ENCODE data around the gene PSENEN. TPM values are rescaled to one million over a fixed set of nuclear protein-coding genes. Genes with fewer than 3 reads are reported as not detected.

The PSENEN gene
- total RNA-seq, 1 experiment from 2014 or later, result 42.9 TPM

- TF ChIP-seq CTCF (conservative IDR thresholded peaks at IDR 0.05; ENCODE audit: low read depth, low read length) (no peak), EZH2phosphoT487 (IDR thresholded peaks at IDR 0.05; ENCODE audit: borderline replicate concordance, low read length) (no peak), EZH2 (IDR thresholded peaks at IDR 0.05; ENCODE audit: low read length, unreplicated experiment) (no peak)
- no peak overlapping the region for H2AFZ ChIP-seq (ENCODE audit: low read length)
- H3K27me3 ChIP-seq (ENCODE audit: low read length), result no peaks in the 10 kb centered on the region
- CTCF ChIA-PET, result no interaction called here
- no peaks in the 10 kb centered on the region for H3K9me2 ChIP-seq (replicated peaks; ENCODE audit: low read length)
- no peak overlapping the region for H3K4me3 ChIP-seq (ENCODE audit: low read length)
- POLR2A ChIA-PET (ENCODE audit: unreplicated experiment), result no interaction called here
- BruUV-seq (replicated peaks), result no TSS peak
- H3K79me2 ChIP-seq (ENCODE audit: low read length), result no peaks in the 10 kb centered on the region
- H3K9ac ChIP-seq (ENCODE audit: low read length), result no peak overlapping the region
- ATAC-seq (no peak), DNase-seq (no peak)
- H3K9me3 ChIP-seq (ENCODE audit: low read length), result no peaks in the 10 kb centered on the region
- no peak overlapping the region for H3K27ac ChIP-seq (ENCODE audit: low read length)
- no peaks in the 10 kb centered on the region for H3K36me3 ChIP-seq (ENCODE audit: low read depth, low read length)
- intact Hi-C loops (cut with micrococcal nuclease), result no loop called here
- H3F3A ChIP-seq (ENCODE audit: low read length, unreplicated experiment), result no peaks in the 10 kb centered on the region
- H3K4me2 ChIP-seq (ENCODE audit: low read length), result no peak overlapping the region
- peaks cover 7% of the 10 kb centered on the region for H3K4me1 ChIP-seq (ENCODE audit: insufficient read depth, low read length)
- no peaks in the 10 kb centered on the region for H4K20me1 ChIP-seq (ENCODE audit: low read length)
These were observed 27.8 kb downstream of the PSENEN start for GRCh38 chr19:35773020-35773806.

- intact Hi-C loops (cut with micrococcal nuclease), result loop anchor here (2.0 kb wide), 1 partner anchor 34 kb away; no protein-coding TSS in a partner anchor
- POLR2A ChIA-PET (ENCODE audit: unreplicated experiment), result no interaction called here
- TF ChIP-seq CTCF (conservative IDR thresholded peaks at IDR 0.05; ENCODE audit: low read depth, low read length), result no peak
- no peak for TF ChIP-seq EZH2 (IDR thresholded peaks at IDR 0.05; ENCODE audit: low read length, unreplicated experiment)
- no peak for TF ChIP-seq EZH2phosphoT487 (IDR thresholded peaks at IDR 0.05; ENCODE audit: borderline replicate concordance, low read length)
These were observed 29.0 kb downstream of the PSENEN start for GRCh38 chr19:35774274-35775045.

GRCh38 chr19:35775046-35775297 lies 29.5 kb downstream of the PSENEN start:
- H3K4me1 ChIP-seq (ENCODE audit: insufficient read depth, low read length), result peaks cover 7% of the 10 kb centered on the region
- no peak overlapping the region for H3K27ac ChIP-seq (ENCODE audit: low read length)
- H3K9me2 ChIP-seq (replicated peaks; ENCODE audit: low read length), result no peaks in the 10 kb centered on the region
- no peaks in the 10 kb centered on the region for H3K27me3 ChIP-seq (ENCODE audit: low read length)
- peak overlapping the region; percentile 65 for H2AFZ ChIP-seq (ENCODE audit: low read length)
- intact Hi-C loops (cut with micrococcal nuclease), result loop anchor here (2.0 kb wide), 1 partner anchor 34 kb away; no protein-coding TSS in a partner anchor
- H3K36me3 ChIP-seq (ENCODE audit: low read depth, low read length), result no peaks in the 10 kb centered on the region
- H3K4me2 ChIP-seq (ENCODE audit: low read length), result peak overlapping the region; percentile 98
- H3F3A ChIP-seq (ENCODE audit: low read length, unreplicated experiment), result no peaks in the 10 kb centered on the region
- H3K79me2 ChIP-seq (ENCODE audit: low read length), result no peaks in the 10 kb centered on the region
- no peaks in the 10 kb centered on the region for H3K9me3 ChIP-seq (ENCODE audit: low read length)
- TF ChIP-seq EZH2phosphoT487 (IDR thresholded peaks at IDR 0.05; ENCODE audit: borderline replicate concordance, low read length), result no peak
- no peak for TF ChIP-seq CTCF (conservative IDR thresholded peaks at IDR 0.05; ENCODE audit: low read depth, low read length)
- TF ChIP-seq EZH2 (IDR thresholded peaks at IDR 0.05; ENCODE audit: low read length, unreplicated experiment), result no peak
- no peak overlapping the region for H3K9ac ChIP-seq (ENCODE audit: low read length)
- DNase-seq, result no peak
- CTCF ChIA-PET, result no interaction called here
- H3K4me3 ChIP-seq (ENCODE audit: low read length), result peak overlapping the region; percentile 66
- POLR2A ChIA-PET (ENCODE audit: unreplicated experiment), result no interaction called here
- ATAC-seq, result peak; percentile 9
- no peaks in the 10 kb centered on the region for H4K20me1 ChIP-seq (ENCODE audit: low read length)
- BruUV-seq (replicated peaks), result no TSS peak

More at GRCh38 chr19:35774274-35775045, 29.0 kb downstream of the PSENEN start:
- H3K36me3 ChIP-seq (ENCODE audit: low read depth, low read length), result no peaks in the 10 kb centered on the region
- no peak overlapping the region for H3K27ac ChIP-seq (ENCODE audit: low read length)
- H3K4me3 ChIP-seq (ENCODE audit: low read length), result peak overlapping the region; percentile 66
- no peaks in the 10 kb centered on the region for H3K27me3 ChIP-seq (ENCODE audit: low read length)
- no peaks in the 10 kb centered on the region for H3K79me2 ChIP-seq (ENCODE audit: low read length)
- no peak for ATAC-seq
- no peaks in the 10 kb centered on the region for H3K9me2 ChIP-seq (replicated peaks; ENCODE audit: low read length)
- H3K4me2 ChIP-seq (ENCODE audit: low read length), result peak overlapping the region; percentile 98
- CTCF ChIA-PET, result no interaction called here
- H3F3A ChIP-seq (ENCODE audit: low read length, unreplicated experiment), result no peaks in the 10 kb centered on the region
- H3K9ac ChIP-seq (ENCODE audit: low read length), result no peak overlapping the region
- H3K9me3 ChIP-seq (ENCODE audit: low read length), result no peaks in the 10 kb centered on the region
- peaks cover 7% of the 10 kb centered on the region for H3K4me1 ChIP-seq (ENCODE audit: insufficient read depth, low read length)
- peak; percentile 1 for DNase-seq
- BruUV-seq (replicated peaks), result no TSS peak
- no peaks in the 10 kb centered on the region for H4K20me1 ChIP-seq (ENCODE audit: low read length)
- H2AFZ ChIP-seq (ENCODE audit: low read length), result peak overlapping the region; percentile 65
